H9 (cell line): Measurements from ENCODE around the gene TRIM67. TPM values are rescaled to one million over a fixed set of nuclear protein-coding genes. Genes with fewer than 3 reads are reported as not detected.

Experiments
- DNase-seq: peaks from one replicate; pipeline ENCODE4 v3.0.0-alpha.2; 2017
- H2AFZ ChIP-seq: one replicate; pipeline ENCODE4 v1.6.1; 2013; ENCODE audit warnings: mild to moderate bottlenecking, low read length, control low read depth, moderate library complexity
- H2AK5ac ChIP-seq: 2 replicates; pipeline ENCODE4 v1.6.1; 2013; ENCODE audit warnings: low read length, control low read depth, mixed read lengths; ENCODE audit not compliant: insufficient read length
- H2BK120ac ChIP-seq: one replicate; pipeline ENCODE4 v1.6.1; 2013; ENCODE audit warnings: low read depth, mild to moderate bottlenecking, low read length, control low read depth, inconsistent platforms; ENCODE audit not compliant: poor library complexity, severe bottlenecking
- H2BK12ac ChIP-seq: 2 replicates; pipeline ENCODE4 v1.6.1; 2013; ENCODE audit warnings: low read length, control low read depth, mixed read lengths, low read depth; ENCODE audit not compliant: insufficient read length
- H2BK15ac ChIP-seq: 2 replicates; pipeline ENCODE4 v1.6.1; 2013; ENCODE audit warnings: low read depth, low read length, control low read depth
- H2BK20ac ChIP-seq: one replicate; pipeline ENCODE4 v1.6.1; 2013; ENCODE audit warnings: low read depth, mild to moderate bottlenecking, low read length, control low read depth, inconsistent platforms; ENCODE audit not compliant: poor library complexity, severe bottlenecking
- H2BK5ac ChIP-seq: 2 replicates; pipeline ENCODE4 v1.6.1; 2013; ENCODE audit warnings: low read length, control low read depth, mixed read lengths; ENCODE audit not compliant: insufficient read length
- H3K14ac ChIP-seq: 2 replicates; pipeline ENCODE4 v1.6.1; 2013; ENCODE audit warnings: low read length, control low read depth; ENCODE audit not compliant: insufficient read depth
- H3K18ac ChIP-seq: 2 replicates; pipeline ENCODE4 v1.6.1; 2013; ENCODE audit warnings: low read depth, mild to moderate bottlenecking, mixed read lengths, low read length, control low read depth; ENCODE audit not compliant: insufficient read length
- H3K23ac ChIP-seq: 2 replicates; pipeline ENCODE4 v1.6.1; 2013; ENCODE audit warnings: low read length, control low read depth, mixed read lengths, low read depth; ENCODE audit not compliant: insufficient read length
- H3K23me2 ChIP-seq: 2 replicates; pipeline ENCODE4 v1.6.1; 2013; ENCODE audit warnings: low read depth, mild to moderate bottlenecking, mixed read lengths, low read length, control low read depth; ENCODE audit not compliant: insufficient read length, poor library complexity, severe bottlenecking
- H3K27ac ChIP-seq: 2 replicates; pipeline ENCODE4 v1.5.1; 2013; ENCODE audit warnings: low read length, control low read depth, mixed read lengths, low read depth; ENCODE audit not compliant: insufficient read length
- H3K27me3 ChIP-seq: 2 replicates; pipeline ENCODE4 v1.6.1; 2013; ENCODE audit warnings: low read length, control low read depth, inconsistent platforms; ENCODE audit not compliant: insufficient read depth
- H3K4ac ChIP-seq: 2 replicates; pipeline ENCODE4 v1.6.1; 2013; ENCODE audit warnings: low read depth, mild to moderate bottlenecking, control low read depth, inconsistent platforms, low read length, moderate library complexity
- H3K4me1 ChIP-seq: 2 replicates; pipeline ENCODE4 v1.6.1; 2013; ENCODE audit warnings: low read length, control low read depth, inconsistent platforms; ENCODE audit not compliant: insufficient read depth
- H3K4me2 ChIP-seq: 2 replicates; pipeline ENCODE4 v1.6.1; 2013; ENCODE audit warnings: low read length, control low read depth, mixed read lengths; ENCODE audit not compliant: insufficient read length, insufficient read depth
- H3K56ac ChIP-seq: 2 replicates; pipeline ENCODE4 v1.6.1; 2013; ENCODE audit warnings: low read depth, mild to moderate bottlenecking, mixed read lengths, low read length, control low read depth; ENCODE audit not compliant: insufficient read length
- H3K79me1 ChIP-seq: 2 replicates; pipeline ENCODE4 v1.6.1; 2013; ENCODE audit warnings: low read depth, mild to moderate bottlenecking, moderate library complexity, low read length, control low read depth, inconsistent platforms; ENCODE audit not compliant: insufficient read depth, poor library complexity, severe bottlenecking
- H3K79me2 ChIP-seq: 2 replicates; pipeline ENCODE4 v1.6.1; 2013; ENCODE audit warnings: low read length, control low read depth, inconsistent platforms; ENCODE audit not compliant: insufficient read depth
- H3K9ac ChIP-seq: 2 replicates; pipeline ENCODE4 v1.6.1; 2013; ENCODE audit warnings: low read length, control low read depth, mixed read lengths; ENCODE audit not compliant: insufficient read length; ENCODE audit errors: extremely low read depth
- H3K9me3 ChIP-seq: one replicate; pipeline ENCODE4 v1.6.1; 2013; ENCODE audit warnings: low read depth, low read length, inconsistent platforms; ENCODE audit not compliant: control insufficient read depth
- H3T11ph ChIP-seq: one replicate; pipeline ENCODE4 v1.6.1; 2013; ENCODE audit warnings: mild to moderate bottlenecking, low read length, control low read depth, inconsistent platforms
- H4K20me1 ChIP-seq: one replicate; pipeline ENCODE4 v1.6.1; 2013; ENCODE audit not compliant: control insufficient read depth, insufficient read length, insufficient read depth
- H4K5ac ChIP-seq: 2 replicates; pipeline ENCODE4 v1.6.1; 2013; ENCODE audit warnings: low read depth, mild to moderate bottlenecking, mixed read lengths, low read length, control low read depth; ENCODE audit not compliant: insufficient read length
- H4K8ac ChIP-seq: replicated peaks from 2 replicates; pipeline ENCODE4 v1.6.1; 2013; ENCODE audit warnings: low read length, control low read depth, mixed read lengths, low read depth; ENCODE audit not compliant: insufficient read length
- H4K91ac ChIP-seq: 2 replicates; pipeline ENCODE4 v1.6.1; 2013; ENCODE audit warnings: low read depth, mild to moderate bottlenecking, moderate library complexity, mixed read lengths, low read length, control low read depth; ENCODE audit not compliant: insufficient read length
- H3K27ac Mint-ChIP-seq, 3 experiments: 2 replicates in 2 of 3; 3 replicates in 1 of 3; pipeline ENCODE4 v1.8.0; 2020 to 2021; ENCODE audit warnings: mixed read lengths in 3 of 3, mild to moderate bottlenecking in 1 of 3, moderate library complexity in 1 of 3
- H3K27me3 Mint-ChIP-seq: 2 replicates; pipeline ENCODE4 v1.8.0; 2021; ENCODE audit warnings: low read depth, mild to moderate bottlenecking, moderate library complexity, mixed read lengths
- H3K36me3 Mint-ChIP-seq, 3 experiments: 2 replicates in 2 of 3; 3 replicates in 1 of 3; pipeline ENCODE4 v1.8.0; 2020 to 2021; ENCODE audit warnings: low read depth in 3 of 3, mixed read lengths in 3 of 3; ENCODE audit not compliant: insufficient read depth in 1 of 3
- H3K4me1 Mint-ChIP-seq, 2 experiments: 2 replicates each; pipeline ENCODE4 v1.8.0; 2020; ENCODE audit warnings: mixed read lengths in 2 of 2
- H3K4me3 Mint-ChIP-seq, 2 experiments: 2 replicates in 1 of 2; 3 replicates in 1 of 2; pipeline ENCODE4 v1.8.0; 2020 to 2021; ENCODE audit warnings: mild to moderate bottlenecking in 2 of 2, mixed read lengths in 2 of 2, moderate library complexity in 1 of 2
- H3K9me3 Mint-ChIP-seq, 2 experiments: 2 replicates in 1 of 2; 3 replicates in 1 of 2; pipeline ENCODE4 v1.8.0; 2020; ENCODE audit warnings: mild to moderate bottlenecking in 2 of 2, mixed read lengths in 2 of 2, moderate library complexity in 1 of 2
- WGBS: extraction: QIAGEN DNeasy Blood & Tissue Kit; methylation state at CpG from one replicate; pipeline ENCODE4 v1.1.7; 2013; ENCODE audit warnings: missing lambda C conversion rate, low lambda C conversion rate, mixed read lengths; ENCODE audit not compliant: insufficient read length; ENCODE audit errors: extremely low coverage; 5-methylcytosine and 5-hydroxymethylcytosine counted together
- total RNA-seq: library from RNA; stranded (reverse); gene quantifications from 2 replicates; pipeline ENCODE4 v1.2.1, GENCODE V29; 2021
- TF ChIP-seq, protein P1 (sequence below): fragments of 200-600 bp; sonication (generic); conservative IDR thresholded peaks from 3 replicates; pipeline ENCODE4 v1.8.0; 2021; ENCODE audit warnings: antibody characterized with exemption, mild to moderate bottlenecking

TRIM67 gene
- total RNA-seq, 1 experiment from 2014 or later = not detected

DNA sequence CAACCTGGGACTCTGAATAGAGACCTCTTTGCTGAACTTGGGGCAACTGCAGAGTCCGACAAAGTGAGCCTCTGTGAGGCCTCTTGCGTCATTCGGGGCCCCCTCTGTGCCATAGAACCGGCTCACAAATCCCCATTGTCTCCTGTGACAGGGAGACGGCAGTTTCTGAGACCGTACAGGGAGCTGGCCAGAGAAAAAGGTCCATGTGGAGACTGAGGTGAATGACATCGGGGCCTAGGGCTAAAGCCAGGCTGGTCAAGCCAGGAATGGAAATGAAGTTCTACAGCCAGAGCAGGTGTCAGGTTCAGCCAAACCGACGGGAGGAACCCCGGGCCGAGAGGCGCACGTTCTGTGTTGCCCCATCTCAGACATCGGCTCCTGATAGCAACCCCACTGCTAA lies 37.1 kb upstream of the TRIM67 start:
- Histone ChIP-seq H2AK5ac (no peak overlapping the region), H3K79me2 (no peaks in the 10 kb centered on the region), H3T11ph (no peak overlapping the region), H3K18ac (no peak overlapping the region), H2BK120ac (no peak overlapping the region), H2BK12ac (no peak overlapping the region), H4K5ac (no peak overlapping the region), H3K79me1 (no peaks in the 10 kb centered on the region), H3K9ac (no peak overlapping the region), H4K20me1 (no peaks in the 10 kb centered on the region), H3K14ac (no peak overlapping the region), H4K8ac (no peak overlapping the region), H3K56ac (no peak overlapping the region), H3K4me2 (no peak overlapping the region), H3K27me3 (no peaks in the 10 kb centered on the region), H3K4ac (no peak overlapping the region), H2AFZ (no peak overlapping the region), H2BK5ac (no peak overlapping the region), H4K91ac (no peak overlapping the region), H3K9me3 (no peaks in the 10 kb centered on the region), H2BK15ac (no peak overlapping the region; the same call in 1 of the 2 replicates), H3K27ac (no peak overlapping the region), H3K23ac (no peak overlapping the region), H3K4me1 (no peaks in the 10 kb centered on the region), H3K23me2 (no peaks in the 10 kb centered on the region), H2BK20ac (no peak overlapping the region)
- Mint-ChIP-seq H3K4me1 (peaks cover 0 to 6% of the 10 kb centered on the region in 2 experiments; a peak in 1 of 4 replicates), H3K36me3 (peaks cover 0 to 6% (median 2%) of the 10 kb centered on the region in 3 experiments; a peak in 2 of 7 replicates), H3K27me3 (peaks cover 56% of the 10 kb centered on the region), H3K4me3 (no peak overlapping the region), H3K9me3 (peaks cover 11 to 14% of the 10 kb centered on the region in 2 experiments), H3K27ac (no peak overlapping the region)
- TF ChIP-seq, protein P1, sequence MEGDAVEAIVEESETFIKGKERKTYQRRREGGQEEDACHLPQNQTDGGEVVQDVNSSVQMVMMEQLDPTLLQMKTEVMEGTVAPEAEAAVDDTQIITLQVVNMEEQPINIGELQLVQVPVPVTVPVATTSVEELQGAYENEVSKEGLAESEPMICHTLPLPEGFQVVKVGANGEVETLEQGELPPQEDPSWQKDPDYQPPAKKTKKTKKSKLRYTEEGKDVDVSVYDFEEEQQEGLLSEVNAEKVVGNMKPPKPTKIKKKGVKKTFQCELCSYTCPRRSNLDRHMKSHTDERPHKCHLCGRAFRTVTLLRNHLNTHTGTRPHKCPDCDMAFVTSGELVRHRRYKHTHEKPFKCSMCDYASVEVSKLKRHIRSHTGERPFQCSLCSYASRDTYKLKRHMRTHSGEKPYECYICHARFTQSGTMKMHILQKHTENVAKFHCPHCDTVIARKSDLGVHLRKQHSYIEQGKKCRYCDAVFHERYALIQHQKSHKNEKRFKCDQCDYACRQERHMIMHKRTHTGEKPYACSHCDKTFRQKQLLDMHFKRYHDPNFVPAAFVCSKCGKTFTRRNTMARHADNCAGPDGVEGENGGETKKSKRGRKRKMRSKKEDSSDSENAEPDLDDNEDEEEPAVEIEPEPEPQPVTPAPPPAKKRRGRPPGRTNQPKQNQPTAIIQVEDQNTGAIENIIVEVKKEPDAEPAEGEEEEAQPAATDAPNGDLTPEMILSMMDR = no peak
- no peak for DNase-seq
- no CpG with 5 or more reads among the region's 14 CpGs for WGBS
